DMS153 treated with DMSO at 0.1 percent for 48 hours (cell line): ENCODE data around the gene TRAPPC8.
A peak's percentile ranks its signal among the peaks of the same experiment; 100 is the strongest.
"Not testable (repeated sequence)": the region's sequence is repeated elsewhere in the genome, so short reads cannot be mapped to it uniquely, and the experiment has no call there.

Experiments used
- DNase-seq: peaks from one replicate; lab custom pipeline; 2025; ENCODE audit not compliant: unreplicated experiment; lab: John Stamatoyannopoulos, UW

Gene TRAPPC8, protein sequence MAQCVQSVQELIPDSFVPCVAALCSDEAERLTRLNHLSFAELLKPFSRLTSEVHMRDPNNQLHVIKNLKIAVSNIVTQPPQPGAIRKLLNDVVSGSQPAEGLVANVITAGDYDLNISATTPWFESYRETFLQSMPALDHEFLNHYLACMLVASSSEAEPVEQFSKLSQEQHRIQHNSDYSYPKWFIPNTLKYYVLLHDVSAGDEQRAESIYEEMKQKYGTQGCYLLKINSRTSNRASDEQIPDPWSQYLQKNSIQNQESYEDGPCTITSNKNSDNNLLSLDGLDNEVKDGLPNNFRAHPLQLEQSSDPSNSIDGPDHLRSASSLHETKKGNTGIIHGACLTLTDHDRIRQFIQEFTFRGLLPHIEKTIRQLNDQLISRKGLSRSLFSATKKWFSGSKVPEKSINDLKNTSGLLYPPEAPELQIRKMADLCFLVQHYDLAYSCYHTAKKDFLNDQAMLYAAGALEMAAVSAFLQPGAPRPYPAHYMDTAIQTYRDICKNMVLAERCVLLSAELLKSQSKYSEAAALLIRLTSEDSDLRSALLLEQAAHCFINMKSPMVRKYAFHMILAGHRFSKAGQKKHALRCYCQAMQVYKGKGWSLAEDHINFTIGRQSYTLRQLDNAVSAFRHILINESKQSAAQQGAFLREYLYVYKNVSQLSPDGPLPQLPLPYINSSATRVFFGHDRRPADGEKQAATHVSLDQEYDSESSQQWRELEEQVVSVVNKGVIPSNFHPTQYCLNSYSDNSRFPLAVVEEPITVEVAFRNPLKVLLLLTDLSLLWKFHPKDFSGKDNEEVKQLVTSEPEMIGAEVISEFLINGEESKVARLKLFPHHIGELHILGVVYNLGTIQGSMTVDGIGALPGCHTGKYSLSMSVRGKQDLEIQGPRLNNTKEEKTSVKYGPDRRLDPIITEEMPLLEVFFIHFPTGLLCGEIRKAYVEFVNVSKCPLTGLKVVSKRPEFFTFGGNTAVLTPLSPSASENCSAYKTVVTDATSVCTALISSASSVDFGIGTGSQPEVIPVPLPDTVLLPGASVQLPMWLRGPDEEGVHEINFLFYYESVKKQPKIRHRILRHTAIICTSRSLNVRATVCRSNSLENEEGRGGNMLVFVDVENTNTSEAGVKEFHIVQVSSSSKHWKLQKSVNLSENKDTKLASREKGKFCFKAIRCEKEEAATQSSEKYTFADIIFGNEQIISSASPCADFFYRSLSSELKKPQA (N-terminal part only)

GRCh38 chr18:31942999-31943877 lies at the start of gene TRAPPC8:
TRAPPC8 (minus strand) TSS chr18:31943128; CDS start chr18:31942764, 364 bp downstream.
- DNase-seq: peak; percentile 99

- DNase-seq: no peak
Observed at GRCh38 chr18:31990823-31991222, 47.9 kb upstream of the TRAPPC8 start.

DNA sequence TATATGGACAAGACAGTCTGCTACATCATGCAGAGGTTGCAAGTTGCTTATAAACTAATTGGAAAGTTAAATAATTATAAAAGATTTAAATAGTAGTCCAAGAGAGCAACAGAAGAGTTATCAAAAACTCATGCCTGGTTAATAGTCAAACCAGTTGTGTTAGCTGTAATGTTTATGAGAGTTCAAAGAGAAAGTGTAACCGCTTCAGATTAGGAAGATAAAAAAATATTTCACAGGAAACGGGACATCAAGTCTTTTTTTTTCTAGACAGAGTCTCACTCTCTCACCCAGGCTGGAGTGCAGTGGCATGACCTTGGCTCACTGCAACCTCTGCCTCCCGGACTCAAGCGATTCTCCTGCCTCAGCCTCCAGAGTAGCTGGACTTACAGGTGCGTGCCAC lies 41.0 kb upstream of the TRAPPC8 start:
- DNase-seq: no peak

DNA sequence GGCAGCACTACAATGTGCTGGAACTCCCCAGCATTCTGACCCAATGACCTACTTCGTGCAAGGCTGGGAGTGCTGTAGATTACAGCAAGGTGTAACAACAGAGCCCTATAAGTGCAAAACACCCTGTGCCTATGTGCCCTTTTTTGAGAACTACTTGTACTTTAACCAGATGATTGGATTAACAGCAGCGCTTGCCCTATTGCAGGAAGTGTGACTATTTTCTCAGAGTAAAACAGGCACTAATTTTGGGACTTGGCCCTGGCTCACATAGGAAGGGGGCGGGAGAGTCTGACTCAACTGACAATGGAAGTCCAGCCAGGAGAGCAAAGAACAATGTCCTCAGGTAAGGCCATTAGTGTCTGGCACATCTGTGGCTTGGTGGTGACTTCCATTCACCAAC lies 40.1 kb upstream of the TRAPPC8 start:
- DNase-seq: no peak

- no peak for DNase-seq
Observed at GRCh38 chr18:31980863-31981262, 37.9 kb upstream of the TRAPPC8 start.

DNA sequence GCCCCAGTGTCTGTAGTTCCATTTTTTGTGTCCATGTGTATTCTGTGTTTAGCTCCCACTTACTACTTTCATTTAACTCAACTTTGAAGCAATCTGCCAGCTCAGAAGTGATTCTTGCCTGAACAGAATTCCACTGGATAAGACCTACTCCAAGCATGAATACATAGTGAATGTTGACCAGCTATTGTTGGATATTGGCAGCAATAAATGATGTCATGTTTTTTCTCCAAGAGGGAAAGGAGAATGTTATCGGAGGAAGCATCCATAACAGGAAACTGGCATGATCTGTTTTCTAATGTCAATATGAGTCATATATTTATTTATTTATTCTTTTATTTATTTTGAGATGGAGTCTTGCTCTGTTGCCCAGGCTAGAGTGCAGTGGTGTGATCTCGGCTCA lies 36.8 kb upstream of the TRAPPC8 start:
- DNase-seq: no peak

DNA sequence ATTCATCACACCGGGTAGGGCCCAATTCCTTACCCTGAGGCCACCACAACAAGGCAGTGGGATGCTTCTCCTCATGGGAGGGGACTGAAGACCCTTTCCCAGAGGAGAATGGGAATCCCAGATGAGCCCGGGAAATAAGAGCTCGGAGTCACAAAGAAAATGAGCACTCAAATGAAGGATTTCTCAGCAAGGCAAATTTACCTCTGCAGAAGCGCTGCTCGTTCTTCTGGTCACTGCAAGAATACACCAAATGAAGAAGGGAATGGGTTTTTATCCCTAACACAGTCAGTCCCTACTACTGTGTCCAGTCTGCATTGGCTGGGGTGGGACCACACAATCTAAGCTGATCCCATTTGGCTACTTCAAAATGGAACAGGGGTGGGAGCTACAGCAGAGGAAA lies 35.7 kb upstream of the TRAPPC8 start:
- DNase-seq: no peak

- DNase-seq: peak; percentile 10
Observed at GRCh38 chr18:31977270-31977872, 34.4 kb upstream of the TRAPPC8 start.

- DNase-seq: no peak
Observed at GRCh38 chr18:31976242-31976641, 33.3 kb upstream of the TRAPPC8 start.

GRCh38 chr18:31973929-31974546 lies 31.1 kb upstream of the TRAPPC8 start:
- no peak for DNase-seq

DNA sequence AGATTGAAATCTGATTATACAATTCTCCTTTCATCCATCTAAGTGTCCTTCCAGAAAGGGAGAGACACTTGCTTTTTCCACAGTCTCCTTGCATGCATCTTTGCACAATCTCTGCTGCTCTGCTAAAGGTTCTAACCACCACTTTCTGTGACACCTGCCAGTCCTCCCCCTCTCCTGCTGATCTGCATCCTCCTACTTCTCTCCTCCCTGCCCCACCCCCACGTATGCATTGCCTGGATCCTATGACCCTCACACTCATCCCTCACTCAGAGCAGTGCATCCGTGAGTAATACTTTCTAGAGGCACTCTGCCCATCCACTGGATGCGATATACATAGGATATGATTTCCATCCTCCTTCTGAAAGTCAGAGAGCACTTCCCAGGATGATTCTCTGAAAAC lies 27.7 kb upstream of the TRAPPC8 start:
- DNase-seq: no peak

DNA sequence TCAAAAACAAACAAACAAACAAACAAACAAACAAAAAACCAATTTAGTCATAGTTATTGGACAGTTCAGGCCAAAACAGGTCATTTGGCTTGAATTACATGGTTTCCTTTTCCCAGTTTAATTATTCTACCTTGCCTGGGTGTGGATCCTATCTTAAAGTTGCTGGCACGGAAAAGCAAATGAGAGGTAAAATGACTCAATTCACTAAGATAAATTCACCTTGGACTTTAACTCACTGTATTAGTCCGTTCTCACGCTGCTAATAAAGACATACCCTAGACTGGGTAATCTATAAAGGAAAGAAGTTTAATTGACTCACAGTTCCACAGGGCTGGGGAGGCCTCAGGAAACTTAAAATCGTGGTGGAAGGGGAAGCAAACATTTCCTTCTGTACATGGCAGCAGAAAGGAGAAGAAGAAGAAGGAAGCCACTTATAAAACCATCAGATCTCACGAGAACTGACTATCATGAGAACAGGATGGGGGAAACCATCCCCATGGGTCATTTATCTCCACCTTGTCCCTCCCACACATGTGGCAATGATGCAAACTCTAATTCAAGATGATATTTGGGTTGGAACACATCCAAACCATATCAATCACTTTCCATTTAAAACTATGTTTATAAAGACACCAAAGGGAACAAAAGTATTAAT lies 22.5 kb upstream of the TRAPPC8 start:
- DNase-seq: no peak

GRCh38 chr18:31957728-31958127 lies 14.8 kb upstream of the TRAPPC8 start:
- DNase-seq: no peak

DNA sequence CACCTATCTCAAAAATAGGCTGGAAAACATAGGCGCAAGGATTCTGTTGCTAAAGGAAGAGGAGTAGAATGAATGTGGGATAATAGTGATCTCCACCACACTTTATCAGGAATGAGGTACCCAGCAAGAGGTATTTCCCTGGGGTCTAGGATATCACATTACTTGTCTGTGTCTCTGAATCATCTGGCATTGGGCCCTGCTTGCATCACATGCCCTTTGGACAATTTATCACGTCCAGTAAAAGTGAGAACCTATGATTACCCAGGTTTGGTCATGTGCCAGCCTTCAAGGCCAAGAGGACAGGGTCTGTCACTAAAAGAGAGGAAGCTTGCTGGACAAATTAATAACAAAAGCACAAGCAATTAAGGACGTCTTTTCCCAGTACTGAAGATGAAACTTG lies 11.4 kb upstream of the TRAPPC8 start:
- DNase-seq: no peak

DNA sequence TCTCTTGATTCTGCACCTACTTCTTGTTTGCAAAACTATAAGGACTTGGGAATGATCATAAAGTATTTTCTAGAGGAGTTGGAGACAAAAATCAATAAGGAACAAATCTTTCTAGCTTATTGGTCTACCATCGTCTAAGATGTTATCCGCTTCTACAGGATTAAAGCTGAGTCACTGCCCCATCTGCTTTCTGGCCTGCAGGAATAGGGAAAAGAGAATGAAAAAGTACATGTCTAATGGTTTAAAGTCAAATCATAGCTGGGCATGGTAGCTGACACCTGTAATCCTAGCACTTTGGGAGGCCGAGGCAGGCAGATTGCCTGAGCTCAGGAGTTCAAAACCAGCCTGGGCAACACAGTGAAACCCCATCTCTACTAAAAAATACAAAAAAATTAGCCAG lies 10.8 kb upstream of the TRAPPC8 start:
- DNase-seq: not testable (repeated sequence)

DNA sequence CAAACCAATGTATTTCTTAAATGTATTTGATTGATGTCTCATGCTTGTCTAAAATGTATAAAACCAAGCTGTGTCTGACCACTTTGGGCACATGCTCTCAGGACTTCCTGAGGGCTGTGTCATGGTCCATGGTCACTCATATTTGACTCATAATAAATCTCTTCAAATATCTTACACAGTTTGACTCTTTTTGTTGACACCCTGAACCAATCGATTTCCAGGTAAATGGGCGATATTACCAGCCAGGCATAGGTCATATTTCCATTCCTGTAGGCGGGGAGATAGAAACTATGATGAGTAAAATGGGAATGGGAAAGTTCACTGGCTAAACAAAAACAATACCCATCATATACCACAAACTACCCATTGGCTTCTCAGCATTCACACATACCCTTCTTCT lies 9.3 kb upstream of the TRAPPC8 start:
- no peak for DNase-seq

- no peak for DNase-seq
Observed at GRCh38 chr18:31950583-31950982, 7.7 kb upstream of the TRAPPC8 start.

- not testable (repeated sequence) for DNase-seq
Observed at GRCh38 chr18:31948349-31948748, 5.4 kb upstream of the TRAPPC8 start.
